ENCODE data around the gene ERV3-1. TPM values are rescaled to one million over a fixed set of nuclear protein-coding genes. Genes with fewer than 3 reads are reported as not detected.

Gene ERV3-1
- total and polyA plus RNA-seq, 9 of the 15 experiments (the other 6 are each of a cell fraction or from before 2014, with no cell fraction given) = 10.2 to 30.0 (median 22.0) TPM

- TF ChIP-seq, protein P1, sequence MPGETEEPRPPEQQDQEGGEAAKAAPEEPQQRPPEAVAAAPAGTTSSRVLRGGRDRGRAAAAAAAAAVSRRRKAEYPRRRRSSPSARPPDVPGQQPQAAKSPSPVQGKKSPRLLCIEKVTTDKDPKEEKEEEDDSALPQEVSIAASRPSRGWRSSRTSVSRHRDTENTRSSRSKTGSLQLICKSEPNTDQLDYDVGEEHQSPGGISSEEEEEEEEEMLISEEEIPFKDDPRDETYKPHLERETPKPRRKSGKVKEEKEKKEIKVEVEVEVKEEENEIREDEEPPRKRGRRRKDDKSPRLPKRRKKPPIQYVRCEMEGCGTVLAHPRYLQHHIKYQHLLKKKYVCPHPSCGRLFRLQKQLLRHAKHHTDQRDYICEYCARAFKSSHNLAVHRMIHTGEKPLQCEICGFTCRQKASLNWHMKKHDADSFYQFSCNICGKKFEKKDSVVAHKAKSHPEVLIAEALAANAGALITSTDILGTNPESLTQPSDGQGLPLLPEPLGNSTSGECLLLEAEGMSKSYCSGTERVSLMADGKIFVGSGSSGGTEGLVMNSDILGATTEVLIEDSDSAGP (CRISPR knock-in tag; IDR thresholded peaks at IDR 0.05) = no peak
- TF ChIP-seq DDX20 (tag; IDR thresholded peaks at IDR 0.05; ENCODE audit: low read depth) (peak; percentile 20; the same call in 1 of the 2 replicates), MECOM (CRISPR knock-in tag; IDR thresholded peaks at IDR 0.05) (no peak), TARDBP (IDR thresholded peaks at IDR 0.05) (peak; percentile 81; the same call in 1 of the 2 replicates), TEAD1 (CRISPR knock-in tag; IDR thresholded peaks at IDR 0.05) (peak; percentile 89 to 94), POLR2A (conservative IDR thresholded peaks at IDR 0.05) (no peak), FUS (optimal IDR thresholded peaks at IDR 0.05; ENCODE audit: low read depth, low read length) (no peak), ZBTB26 (CRISPR knock-in tag; IDR thresholded peaks at IDR 0.05) (no peak), SETDB1 (IDR thresholded peaks at IDR 0.05; ENCODE audit: low read length) (no peak), NELFE (IDR thresholded peaks at IDR 0.05; ENCODE audit: insufficient read depth, insufficient read length) (no peak), ZNF785 (CRISPR knock-in tag; IDR thresholded peaks at IDR 0.05) (no peak), ETV1 (tag; conservative IDR thresholded peaks at IDR 0.05; ENCODE audit: low read depth) (peak; percentile 99), TCFL5 (CRISPR knock-in tag; conservative IDR thresholded peaks at IDR 0.05) (no peak), XRCC4 (IDR thresholded peaks at IDR 0.05; ENCODE audit: extremely low read depth, insufficient read depth, insufficient read length) (no peak), NFYB (IDR thresholded peaks at IDR 0.05; ENCODE audit: extremely low read depth, insufficient read length) (no peak), NCOA6 (IDR thresholded peaks at IDR 0.05) (peak; percentile 63; the same call in 1 of the 2 replicates), SREBF1 (IDR thresholded peaks at IDR 0.05; ENCODE audit: borderline replicate concordance, low read depth, low read length) (no peak), MTA1 (IDR thresholded peaks at IDR 0.05; ENCODE audit: borderline replicate concordance) (peak; percentile 81)
- TF ChIP-seq, protein P2, sequence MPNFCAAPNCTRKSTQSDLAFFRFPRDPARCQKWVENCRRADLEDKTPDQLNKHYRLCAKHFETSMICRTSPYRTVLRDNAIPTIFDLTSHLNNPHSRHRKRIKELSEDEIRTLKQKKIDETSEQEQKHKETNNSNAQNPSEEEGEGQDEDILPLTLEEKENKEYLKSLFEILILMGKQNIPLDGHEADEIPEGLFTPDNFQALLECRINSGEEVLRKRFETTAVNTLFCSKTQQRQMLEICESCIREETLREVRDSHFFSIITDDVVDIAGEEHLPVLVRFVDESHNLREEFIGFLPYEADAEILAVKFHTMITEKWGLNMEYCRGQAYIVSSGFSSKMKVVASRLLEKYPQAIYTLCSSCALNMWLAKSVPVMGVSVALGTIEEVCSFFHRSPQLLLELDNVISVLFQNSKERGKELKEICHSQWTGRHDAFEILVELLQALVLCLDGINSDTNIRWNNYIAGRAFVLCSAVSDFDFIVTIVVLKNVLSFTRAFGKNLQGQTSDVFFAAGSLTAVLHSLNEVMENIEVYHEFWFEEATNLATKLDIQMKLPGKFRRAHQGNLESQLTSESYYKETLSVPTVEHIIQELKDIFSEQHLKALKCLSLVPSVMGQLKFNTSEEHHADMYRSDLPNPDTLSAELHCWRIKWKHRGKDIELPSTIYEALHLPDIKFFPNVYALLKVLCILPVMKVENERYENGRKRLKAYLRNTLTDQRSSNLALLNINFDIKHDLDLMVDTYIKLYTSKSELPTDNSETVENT (CRISPR knock-in tag; IDR thresholded peaks at IDR 0.05) = no peak
- TF ChIP-seq, protein P3, sequence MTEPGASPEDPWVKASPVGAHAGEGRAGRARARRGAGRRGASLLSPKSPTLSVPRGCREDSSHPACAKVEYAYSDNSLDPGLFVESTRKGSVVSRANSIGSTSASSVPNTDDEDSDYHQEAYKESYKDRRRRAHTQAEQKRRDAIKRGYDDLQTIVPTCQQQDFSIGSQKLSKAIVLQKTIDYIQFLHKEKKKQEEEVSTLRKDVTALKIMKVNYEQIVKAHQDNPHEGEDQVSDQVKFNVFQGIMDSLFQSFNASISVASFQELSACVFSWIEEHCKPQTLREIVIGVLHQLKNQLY (CRISPR knock-in tag; conservative IDR thresholded peaks at IDR 0.05) = no peak
Observed at GRCh38 chr7:64999165-65000004, 7.1 kb downstream of the ERV3-1 start (continued).

All from K562 (cell line).